GM18498 (cell line): Measurements from ENCODE around the gene ZNF615.
"Not testable (repeated sequence)": the region's sequence is repeated elsewhere in the genome, so short reads cannot be mapped to it uniquely, and the experiment has no call there.

Experiments
- ATAC-seq: cut with Tn5 transposase; IDR thresholded peaks from one replicate; pipeline ENCODE4 v1.9.1; 2021; ENCODE audit warnings: mild to moderate bottlenecking, moderate library complexity; ENCODE audit not compliant: unreplicated experiment

ZNF615 gene

GRCh38 chr19:52007806-52008557, at the start of gene ZNF615:
Gene ZNF615 (minus strand): TSS chr19:52008211. CDS start chr19:52003711, 4,500 bp downstream.
- ATAC-seq, result peak; percentile 93

- ATAC-seq, result not testable (repeated sequence)
These were observed 48.5 kb upstream of the ZNF615 start for GRCh38 chr19:52056480-52056879.

GRCh38 chr19:52051736-52052135, 43.7 kb upstream of the ZNF615 start:
- not testable (repeated sequence) for ATAC-seq

GRCh38 chr19:52048555-52049501, 40.8 kb upstream of the ZNF615 start, which contains the start of gene ZNF432:
Gene ZNF432 (minus strand): TSS chr19:52048838. CDS start chr19:52046868, 1,970 bp downstream.
- ATAC-seq, result peak; percentile 93

GRCh38 chr19:52039169-52039568, 31.2 kb upstream of the ZNF615 start:
- ATAC-seq, result no peak

GRCh38 chr19:52034051-52034728, 26.2 kb upstream of the ZNF615 start:
- ATAC-seq, result no peak

GRCh38 chr19:52028780-52029123, 20.7 kb upstream of the ZNF615 start:
- ATAC-seq, result peak; percentile 22

- ATAC-seq, result peak; percentile 90
These were observed 20.2 kb upstream of the ZNF615 start, which contains the start of gene ZNF614 for GRCh38 chr19:52028027-52028779. Gene ZNF614 (minus strand): TSS chr19:52028379. CDS start chr19:52025745, 2,634 bp downstream.

- not testable (repeated sequence) for ATAC-seq
These were observed 18.4 kb upstream of the ZNF615 start for GRCh38 chr19:52026255-52026990.

GRCh38 chr19:52024478-52024877, 16.5 kb upstream of the ZNF615 start:
- not testable (repeated sequence) for ATAC-seq

- ATAC-seq, result no peak
These were observed 14.2 kb upstream of the ZNF615 start for GRCh38 chr19:52022193-52022592.

- ATAC-seq, result no peak
These were observed 12.5 kb upstream of the ZNF615 start for GRCh38 chr19:52020506-52020905.

- ATAC-seq, result no peak
These were observed 2.7 kb upstream of the ZNF615 start for GRCh38 chr19:52010674-52011073.

- ATAC-seq, result no peak
These were observed 583 bp downstream of the ZNF615 start for GRCh38 chr19:52007451-52007805.

- ATAC-seq, result no peak
These were observed 13.9 kb downstream of the ZNF615 start for GRCh38 chr19:51994048-51994644.

- no peak for ATAC-seq
These were observed 14.6 kb downstream of the ZNF615 start for GRCh38 chr19:51993422-51993821.

- peak; percentile 93 for ATAC-seq
These were observed 21.4 kb downstream of the ZNF615 start, which contains the start of gene ZNF350 for GRCh38 chr19:51986309-51987291. Gene ZNF350 (minus strand): TSS chr19:51986840. CDS start chr19:51974360, 12,480 bp downstream.

- ATAC-seq, result no peak
These were observed 24.6 kb downstream of the ZNF615 start for GRCh38 chr19:51983361-51983760.
